GM18508 (cell line): ENCODE results near the gene HS3ST4.

Experiments
- ATAC-seq: cut with Tn5 transposase; IDR thresholded peaks from one replicate; pipeline ENCODE4 v1.9.1; 2021; ENCODE audit warnings: moderate number of reproducible peaks; ENCODE audit not compliant: insufficient read depth, unreplicated experiment

Gene HS3ST4

DNA sequence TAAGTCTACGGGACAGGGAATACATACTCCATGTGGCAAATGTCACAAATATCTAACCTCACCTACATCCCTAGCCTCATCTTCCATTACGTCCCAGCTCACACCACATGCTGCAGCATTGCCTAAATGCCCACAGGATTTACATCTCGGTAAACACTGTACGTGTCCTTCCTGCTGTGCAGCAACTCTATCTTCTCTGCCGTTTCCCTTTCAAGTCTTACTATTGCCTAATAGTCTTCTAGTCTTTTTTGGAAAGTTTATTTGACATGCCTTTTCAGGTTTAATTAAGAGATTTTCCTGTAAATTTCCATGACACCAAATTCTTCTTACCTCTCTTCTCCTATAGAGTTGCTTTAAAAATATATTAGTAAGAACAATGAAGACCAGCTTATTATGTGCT is 120.5 kb downstream of the HS3ST4 start:
- no peak for ATAC-seq

DNA sequence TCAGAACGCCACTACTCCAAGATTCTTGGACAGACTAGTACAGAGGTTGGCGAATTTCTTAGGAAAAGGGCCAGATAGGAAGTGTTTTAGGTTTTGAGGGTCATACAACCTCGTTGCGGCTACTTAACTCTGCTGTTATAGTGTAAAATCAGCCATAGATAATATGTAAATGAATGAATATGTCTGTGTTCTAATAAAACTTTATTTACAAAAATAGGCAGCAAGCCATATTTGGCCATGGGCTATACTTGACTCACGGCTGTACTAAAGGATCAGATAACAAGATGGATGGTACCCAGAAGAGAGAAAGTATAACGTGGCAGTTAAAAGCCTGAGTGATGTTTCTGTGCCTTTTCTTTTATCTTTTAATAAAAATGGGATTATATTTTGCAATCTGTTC is 125.5 kb downstream of the HS3ST4 start:
- no peak for ATAC-seq

DNA sequence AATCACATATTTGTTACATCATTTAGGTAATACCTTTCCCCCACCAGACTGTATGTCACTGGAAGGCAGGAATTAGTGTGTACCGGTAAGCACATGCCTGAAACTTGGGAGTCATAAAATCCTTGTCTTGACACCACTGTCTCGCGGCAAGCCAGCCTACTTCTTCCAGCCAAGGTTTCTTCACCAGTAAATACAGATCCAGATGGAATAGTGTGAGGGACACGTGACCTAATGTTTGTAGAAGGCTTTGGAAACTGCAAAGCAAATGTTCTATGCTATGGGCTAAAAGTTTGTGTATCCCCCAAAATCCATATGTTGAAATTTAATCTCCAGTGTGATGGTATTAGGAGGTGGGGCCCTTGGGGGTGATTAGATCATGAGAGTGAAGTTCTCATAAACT is 126.1 kb downstream of the HS3ST4 start:
- no peak for ATAC-seq

DNA sequence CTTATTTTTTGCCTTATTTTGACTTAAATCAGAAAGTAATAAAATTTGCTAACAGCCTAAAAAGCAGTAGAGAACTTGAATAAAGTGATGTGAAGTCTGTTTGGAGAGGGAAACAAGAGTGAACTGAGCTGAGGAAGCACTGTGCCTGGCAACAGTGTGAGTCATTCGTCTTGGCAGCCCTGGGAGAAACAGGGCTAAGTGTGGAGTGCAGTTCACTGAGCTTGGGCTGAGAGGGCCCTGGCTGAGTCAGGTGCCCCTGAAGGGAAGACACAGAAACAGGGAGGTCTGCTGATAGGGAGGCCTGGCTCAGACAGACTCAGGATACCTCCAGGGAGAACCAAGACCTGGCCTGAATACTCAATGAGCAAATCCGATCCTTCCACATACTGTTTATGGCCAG is 132.1 kb downstream of the HS3ST4 start:
- no peak for ATAC-seq

DNA sequence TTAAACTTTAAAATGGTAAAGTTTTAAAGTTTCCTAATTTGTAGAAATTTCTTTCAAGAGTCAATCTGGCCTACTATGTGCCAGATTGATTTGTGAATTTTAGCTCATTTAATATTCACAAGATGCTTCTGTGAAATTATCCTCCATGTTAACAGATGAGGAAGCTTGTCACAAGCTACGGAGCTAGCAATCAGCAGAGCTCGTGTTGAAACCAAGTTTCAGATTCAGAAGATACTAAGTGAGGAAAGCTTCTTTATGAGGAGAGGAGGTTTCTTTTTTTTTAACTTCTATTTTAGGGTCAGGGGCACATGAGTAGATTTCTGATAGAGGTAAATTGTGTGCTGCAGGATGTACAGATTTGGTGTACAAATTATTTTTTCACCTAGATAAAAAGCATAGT is 135.9 kb downstream of the HS3ST4 start:
- no peak for ATAC-seq

DNA sequence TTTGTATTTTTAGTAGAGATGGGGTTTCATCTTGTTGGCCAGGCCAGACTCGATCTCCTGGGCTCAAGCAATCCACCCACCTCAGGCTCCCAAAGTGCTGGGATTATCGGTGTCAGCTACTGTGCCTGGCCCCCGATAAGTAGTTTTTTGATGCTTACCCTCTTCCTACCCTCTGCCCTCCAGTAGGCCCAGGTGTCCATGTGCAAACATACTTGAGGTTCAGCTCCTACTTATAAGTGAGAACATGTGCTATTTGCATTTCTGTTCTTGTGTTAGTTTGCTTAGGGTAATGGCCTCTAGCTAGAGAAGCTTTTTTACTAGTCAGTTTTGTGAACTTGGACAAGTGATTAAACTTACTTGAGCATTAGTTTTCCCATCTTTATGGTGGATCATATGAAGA is 136.8 kb downstream of the HS3ST4 start:
- ATAC-seq = no peak

DNA sequence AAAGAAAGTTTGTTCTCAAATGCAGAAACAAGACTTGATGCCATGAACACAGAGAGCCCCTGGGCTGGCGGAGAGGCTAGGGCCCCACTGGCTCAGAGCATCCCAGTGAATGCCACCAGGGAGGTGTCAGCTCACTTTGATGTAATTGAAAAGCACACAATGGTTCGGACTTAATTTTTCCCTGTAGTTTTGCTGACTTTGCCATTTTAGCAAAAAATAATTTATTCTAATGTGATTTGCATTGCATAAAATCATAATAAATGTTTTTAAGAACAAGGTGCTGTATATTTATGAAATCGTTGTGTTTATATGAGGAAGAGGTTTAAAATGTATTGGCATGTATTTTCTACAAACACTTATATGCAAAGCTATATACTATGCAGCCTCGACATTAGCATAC is 140.5 kb downstream of the HS3ST4 start:
- ATAC-seq = no peak

DNA sequence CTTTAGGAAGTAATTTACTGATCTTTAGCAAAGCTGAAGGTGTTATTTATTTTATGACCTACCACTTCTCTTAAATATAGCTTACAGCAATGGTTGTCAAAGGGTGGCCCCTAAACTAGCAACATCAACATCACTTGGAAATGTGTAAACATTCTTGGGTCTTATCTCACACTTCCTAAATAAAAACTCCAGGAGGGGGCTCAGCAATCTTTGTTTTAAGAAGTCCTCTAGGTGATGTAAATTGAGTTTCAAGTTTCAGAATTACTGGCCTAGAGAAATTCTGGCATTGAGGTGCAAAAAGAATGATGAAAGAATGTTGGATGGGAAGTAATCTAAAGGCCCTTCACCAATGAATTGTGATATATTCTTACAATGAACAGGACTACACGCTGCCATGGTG is 142.3 kb downstream of the HS3ST4 start:
- no peak for ATAC-seq

DNA sequence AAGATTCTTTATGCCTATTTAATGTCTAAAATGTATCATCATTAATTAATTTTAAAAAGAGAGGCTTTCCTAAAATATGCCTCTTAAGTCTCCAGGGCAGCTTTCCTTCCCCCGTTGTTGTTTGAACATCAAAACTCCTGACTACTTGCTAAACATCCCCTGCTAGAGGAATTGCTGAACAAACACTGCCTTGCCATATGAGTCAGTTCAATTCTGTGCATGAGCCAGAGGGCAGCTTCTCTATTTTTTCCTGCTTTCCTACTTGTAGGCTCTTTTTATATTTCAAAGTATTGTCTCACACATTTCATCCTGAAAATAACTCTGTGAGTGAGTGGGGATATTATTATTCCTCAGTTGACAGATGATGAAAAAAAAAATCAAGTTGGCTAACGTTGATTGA is 143.4 kb downstream of the HS3ST4 start:
- no peak for ATAC-seq

DNA sequence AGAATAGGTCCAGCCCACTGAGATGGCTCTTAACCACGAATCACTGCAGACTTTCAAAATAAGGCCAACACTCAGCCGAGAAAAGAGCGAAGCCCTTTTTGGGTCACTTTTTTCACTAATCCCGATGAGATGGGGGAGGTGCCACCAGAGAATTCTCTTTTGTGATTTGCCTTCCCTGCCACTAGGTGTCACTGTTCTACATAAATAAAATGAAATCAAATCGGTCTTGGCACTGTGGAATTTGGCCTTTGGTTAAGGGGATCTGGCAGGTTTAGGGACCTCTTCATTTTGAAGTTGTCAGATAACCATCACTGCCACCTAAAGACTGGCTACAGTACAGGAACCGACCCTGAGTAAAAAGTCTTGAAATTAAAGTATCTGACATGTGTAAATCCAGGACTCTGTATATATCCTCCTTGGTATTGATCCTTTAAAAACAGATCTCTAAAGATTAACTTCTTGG is 147.0 kb downstream of the HS3ST4 start:
- no peak for ATAC-seq

DNA sequence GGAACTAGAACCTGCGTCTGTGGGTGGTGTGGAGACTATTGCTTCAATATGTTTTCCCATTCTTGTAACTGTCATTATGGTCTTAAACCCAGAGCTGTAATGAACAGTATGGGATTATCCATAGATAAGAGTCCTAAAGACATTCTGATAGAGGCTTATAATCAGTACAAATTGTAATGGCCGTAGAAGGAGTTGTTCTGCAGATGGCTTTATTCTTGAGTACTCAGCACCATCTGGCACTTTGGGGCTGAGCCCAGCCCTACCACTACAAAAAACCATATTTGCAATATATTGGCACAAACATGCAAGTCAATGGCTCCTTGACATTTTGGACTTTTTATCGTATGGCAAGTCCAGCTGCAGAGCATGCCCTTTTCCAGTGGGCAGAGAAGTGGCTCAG is 150.0 kb downstream of the HS3ST4 start:
- ATAC-seq = no peak

DNA sequence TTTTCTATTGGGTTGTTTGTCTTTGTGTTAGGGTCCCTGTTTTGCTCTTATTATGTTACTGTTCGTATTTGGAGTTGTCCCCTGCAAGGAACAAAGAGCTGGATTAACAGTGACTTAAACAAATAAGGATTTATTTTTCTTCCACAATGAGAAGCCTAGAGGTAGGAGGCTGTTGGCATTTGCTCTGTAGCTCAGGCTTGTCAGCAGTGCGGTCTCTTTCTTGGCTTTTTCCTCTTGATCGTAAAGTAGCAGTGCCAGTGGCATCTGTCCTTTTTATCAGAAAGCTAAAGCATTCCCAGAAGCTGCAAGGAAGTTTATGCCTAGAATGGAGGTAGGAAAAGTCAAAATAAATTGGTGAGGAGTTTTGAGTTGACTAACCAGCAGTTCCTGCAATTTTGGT is 154.1 kb downstream of the HS3ST4 start:
- no peak for ATAC-seq

DNA sequence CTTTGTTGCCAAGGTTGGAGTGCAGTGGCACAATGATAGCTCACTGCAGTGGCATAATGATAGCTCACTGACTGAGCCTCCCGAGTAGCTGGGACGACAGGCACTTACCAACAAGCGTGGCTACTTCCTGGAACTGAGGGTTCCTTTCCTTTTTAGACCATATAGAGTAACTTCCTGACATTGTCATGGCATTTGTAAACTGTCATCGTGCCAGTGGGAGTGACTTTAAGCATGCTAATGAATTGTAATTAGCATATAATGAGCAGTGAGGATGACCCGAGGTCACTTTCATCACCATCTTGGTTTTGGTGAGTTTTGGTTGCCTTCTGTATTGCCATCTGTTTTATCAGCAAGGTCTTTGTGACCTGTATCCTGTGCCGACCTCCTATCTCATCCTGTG is 162.4 kb downstream of the HS3ST4 start:
- ATAC-seq = no peak

DNA sequence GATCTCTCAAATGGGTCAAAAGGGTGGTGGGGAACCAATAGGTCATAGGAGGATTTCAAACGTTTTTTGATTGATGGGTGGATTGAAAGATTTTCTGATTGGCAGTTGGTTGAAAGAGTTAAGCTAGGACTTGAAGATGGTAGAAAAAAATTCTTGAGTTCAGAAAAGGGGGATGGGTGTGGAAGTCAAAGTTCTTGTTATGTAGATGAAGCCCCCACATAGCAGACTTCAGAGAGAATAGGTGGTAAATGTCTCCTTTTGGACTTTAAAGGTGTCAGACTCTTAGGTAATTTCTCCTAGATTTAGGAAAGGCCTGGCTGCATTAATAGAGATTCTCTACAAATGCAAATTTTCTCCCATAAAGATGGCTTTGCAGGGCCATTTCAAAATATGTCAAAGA is 163.3 kb downstream of the HS3ST4 start:
- ATAC-seq = no peak

DNA sequence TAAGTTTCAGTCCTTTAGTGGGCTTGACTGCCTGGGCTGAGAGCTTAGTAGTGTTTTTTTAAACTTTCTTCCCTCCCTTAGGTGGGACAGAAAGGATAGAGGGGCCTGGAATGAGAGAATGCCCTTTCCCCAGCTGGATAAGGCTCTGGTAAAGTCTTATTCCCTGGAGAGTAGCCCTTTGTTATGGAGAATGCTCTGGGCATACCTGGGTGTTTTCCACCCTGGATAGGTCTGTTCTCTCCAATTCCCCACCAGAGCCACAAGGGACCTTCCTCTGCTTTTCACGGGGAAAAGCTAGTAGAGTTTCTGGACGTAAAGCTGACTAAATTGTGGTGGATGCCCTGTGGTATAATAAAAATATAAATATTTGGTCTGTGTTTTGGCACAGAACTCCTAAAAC is 164.1 kb downstream of the HS3ST4 start:
- no peak for ATAC-seq

DNA sequence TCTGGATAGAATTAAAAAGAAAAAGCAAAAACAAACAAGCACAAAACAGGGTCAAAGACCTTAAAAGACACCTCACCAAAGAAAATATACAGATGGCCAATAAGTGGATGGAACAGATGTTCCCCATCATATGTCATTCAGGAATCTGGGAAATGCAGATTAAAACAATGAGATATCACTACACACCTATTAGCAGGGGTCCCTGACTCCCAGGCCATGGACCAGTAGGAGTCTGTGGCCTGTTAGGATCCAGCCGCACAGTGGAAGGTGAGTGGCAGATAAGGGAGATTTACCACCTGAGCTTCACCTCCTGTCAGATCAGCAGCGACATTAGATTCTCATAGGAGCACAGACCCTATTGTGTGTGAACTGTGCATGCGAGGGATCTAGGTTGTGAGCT is 167.9 kb downstream of the HS3ST4 start:
- ATAC-seq = no peak

DNA sequence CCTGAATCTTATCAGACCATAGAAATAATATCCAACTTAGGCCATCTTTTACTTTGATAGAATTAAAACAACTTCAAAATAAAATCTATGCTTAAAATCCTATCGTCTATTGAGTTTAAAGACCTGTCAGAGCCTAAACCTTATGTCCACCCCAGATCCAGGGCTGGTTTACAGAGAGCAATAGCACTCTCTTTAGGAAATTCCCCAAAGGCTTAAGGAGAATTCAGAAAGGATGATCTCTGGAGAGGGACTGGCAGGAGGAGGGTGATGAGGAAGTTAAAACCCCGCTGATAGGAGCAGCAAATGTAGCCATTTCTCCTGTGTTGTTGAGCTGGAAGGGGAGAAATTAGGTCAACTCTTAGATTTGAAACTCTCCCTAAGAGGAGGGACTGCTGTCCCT is 175.3 kb downstream of the HS3ST4 start:
- no peak for ATAC-seq

DNA sequence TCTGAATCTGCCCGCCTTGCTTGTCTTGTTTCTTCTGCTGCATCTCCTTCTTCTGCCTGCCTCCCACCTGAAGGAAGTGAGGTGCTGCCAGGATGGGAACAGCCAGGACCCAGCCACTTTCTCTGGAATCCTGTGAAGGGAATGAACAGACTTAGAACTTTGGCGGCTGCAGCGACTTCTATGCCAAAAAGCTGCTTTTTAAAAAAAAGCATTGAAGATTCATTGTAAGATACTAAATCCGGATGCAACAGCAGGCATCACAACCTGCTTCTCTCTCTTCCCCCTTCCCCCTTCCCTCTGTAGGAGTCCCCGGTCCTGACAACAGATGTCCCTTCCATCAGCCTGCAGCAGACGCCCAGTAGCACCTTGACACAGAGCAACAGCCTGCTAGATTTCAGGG is 176.3 kb downstream of the HS3ST4 start:
- no peak for ATAC-seq

DNA sequence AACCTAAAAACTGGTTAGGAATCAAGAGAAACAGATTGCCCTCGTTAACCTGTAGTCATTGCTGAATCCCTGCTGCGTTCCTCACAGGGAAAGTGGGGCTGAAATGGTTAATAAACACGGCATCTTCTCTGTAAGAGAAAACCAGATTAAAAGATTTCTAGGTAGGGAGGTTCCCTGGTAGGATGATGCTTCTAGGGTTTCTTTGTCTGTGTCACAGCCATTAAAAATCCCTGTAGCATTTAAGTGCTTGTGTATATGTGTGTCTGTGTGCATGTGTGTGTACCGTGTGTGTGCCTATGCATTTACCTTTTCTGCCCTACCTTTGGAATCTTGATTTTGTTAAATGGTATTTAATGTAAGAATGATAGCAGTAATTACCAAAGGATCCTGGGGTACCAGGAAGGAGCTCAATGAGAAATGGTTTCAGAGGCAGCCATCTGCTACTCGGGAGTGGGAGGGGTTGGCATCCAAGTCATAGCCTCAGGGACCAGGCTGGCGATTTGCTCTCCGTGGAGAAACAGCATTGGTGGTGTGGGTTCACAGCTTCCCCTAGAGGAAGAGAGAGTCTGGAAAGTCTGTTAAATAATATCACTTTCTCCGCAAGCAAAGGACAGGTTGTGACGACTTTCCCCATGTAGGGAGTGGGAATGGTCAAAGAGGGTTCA is 177.1 kb downstream of the HS3ST4 start:
- ATAC-seq = no peak

DNA sequence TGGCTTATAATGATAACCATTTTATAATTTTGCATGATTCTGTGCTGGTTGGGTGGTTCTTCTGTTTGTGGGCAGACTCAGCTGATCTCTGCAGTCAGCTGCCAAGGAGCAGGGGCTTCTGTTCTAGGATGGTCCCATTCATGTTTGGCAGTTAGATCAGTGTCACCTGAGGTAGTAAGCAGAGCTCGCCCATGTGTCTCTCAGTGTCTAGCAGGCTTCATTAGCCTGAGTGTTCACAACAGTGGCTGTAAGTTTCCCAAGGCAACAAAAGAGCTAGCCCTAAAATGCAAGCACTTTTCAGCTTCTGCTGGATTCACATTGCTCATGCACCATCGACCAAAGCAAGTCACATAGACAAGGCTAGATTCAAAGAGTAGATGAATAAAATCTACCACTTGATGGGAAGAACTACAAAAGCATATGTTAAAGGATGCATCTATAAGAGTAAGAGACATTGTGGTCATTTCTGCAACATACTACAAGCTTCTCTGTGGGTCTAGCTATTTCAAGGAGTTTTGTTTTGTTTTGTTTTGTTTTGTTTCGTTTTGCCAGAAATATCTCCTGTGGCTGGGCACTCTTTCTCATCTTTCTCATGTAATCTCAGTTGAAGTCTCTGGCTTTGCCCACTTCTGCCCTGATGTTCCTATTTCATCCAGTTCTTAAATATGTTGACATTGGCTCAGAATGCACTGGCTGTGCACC is 180.8 kb downstream of the HS3ST4 start:
- ATAC-seq = no peak

DNA sequence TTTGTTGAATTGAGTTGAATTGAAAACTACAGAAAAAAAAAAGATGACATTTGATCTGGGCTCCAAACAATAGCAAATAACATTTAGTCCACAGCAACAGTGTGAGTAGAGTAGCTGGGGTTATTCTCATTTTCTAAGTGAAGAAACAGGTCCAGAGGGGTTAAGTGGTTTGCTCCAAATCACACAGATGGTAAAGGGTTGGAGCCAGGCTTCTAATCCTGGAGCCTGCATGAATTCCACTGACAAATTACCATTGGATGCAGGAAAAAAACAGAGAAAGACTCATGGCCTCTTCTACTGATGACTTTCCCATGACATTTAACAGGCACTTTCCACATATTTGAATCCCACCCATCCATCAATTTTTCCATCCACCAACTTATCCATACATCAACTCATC is 182.4 kb downstream of the HS3ST4 start:
- no peak for ATAC-seq

DNA sequence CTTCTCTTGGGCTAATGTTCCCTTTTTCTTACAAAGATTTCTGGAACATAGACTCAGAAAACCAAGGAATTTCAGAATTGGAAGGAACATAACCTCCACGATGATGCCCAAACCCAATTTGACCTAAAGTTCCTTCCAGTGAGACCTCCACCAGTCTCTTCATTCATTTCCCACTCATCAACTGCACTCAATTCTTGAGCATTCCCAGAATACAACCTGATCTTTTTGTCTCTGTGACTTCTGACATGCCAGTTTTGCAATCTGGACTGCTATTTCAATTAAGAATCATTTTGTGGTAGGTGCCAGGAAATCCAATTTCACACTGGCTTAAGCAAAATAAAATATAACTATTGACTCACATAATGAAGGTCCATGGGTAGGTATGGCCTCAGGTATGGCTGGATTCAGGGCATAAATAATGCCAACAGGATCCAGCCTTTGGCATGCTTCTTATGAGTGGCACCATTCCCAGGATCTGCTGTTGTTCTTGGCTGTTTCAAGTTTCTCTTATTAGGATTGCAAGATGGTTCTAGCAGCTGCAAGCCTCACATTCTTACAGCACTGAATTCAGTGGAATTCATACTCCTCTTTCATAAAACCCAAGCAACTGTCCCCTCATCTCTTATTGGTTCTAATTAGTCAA is 184.3 kb downstream of the HS3ST4 start:
- no peak for ATAC-seq
